Measurements from ENCODE around the gene TRH. TPM values are rescaled to one million over a fixed set of nuclear protein-coding genes. Genes with fewer than 3 reads are reported as not detected.
A peak's percentile ranks its signal among the peaks of the same experiment; 100 is the strongest.
"Not testable (repeated sequence)": the region's sequence is repeated elsewhere in the genome, so short reads cannot be mapped to it uniquely, and the experiment has no call there.

Gene TRH
- total and polyA plus RNA-seq, 2 experiments from 2014 or later, result 0.27 TPM; not detected in 1

DNA sequence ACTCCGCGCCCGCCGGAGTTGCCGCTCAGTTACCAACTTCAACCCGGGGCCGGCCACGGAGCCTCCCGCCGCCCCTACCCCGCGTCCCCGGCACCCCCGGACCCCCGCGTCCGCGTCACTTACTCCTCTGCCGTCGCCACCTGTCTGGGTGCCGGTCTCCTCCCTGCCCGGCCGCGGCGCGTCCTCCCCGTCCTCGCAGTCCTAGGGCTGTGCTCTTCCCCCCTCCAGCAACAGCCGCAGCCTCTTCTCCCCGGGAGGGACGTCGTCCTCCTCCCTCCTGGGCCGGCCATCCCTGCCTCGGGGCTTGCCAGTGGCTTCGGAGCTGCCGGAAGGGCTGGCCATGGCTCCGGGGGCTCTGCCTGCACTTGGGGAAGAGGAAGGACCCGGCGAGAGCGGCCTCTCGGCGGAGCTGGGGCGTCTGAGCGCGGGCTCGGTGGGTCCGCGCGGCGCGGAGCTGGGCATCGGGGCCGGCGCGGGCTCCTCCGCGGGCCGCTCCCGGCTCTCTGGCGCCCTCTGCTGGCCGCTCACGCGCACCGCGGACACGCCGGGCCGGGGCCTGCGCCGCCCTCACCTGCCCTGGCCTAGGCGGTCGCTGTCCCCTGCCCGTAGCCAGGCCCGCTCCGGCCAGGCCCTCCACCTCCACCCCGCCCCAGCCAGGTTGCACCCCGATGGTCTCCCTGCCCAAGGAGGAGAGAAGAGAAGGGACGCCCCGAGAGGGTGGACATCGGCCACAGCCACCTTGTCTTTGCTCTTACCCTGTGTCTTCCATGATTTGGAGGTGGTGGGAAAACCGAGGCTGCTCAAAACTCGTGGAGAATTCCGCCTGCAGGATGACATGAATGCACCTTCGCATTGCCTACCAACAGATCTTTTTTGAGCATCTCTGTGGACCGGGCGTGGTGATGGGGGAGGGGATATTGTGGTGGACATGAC is 28.4 kb downstream of the TRH start:
- TF ChIP-seq, protein P1, sequence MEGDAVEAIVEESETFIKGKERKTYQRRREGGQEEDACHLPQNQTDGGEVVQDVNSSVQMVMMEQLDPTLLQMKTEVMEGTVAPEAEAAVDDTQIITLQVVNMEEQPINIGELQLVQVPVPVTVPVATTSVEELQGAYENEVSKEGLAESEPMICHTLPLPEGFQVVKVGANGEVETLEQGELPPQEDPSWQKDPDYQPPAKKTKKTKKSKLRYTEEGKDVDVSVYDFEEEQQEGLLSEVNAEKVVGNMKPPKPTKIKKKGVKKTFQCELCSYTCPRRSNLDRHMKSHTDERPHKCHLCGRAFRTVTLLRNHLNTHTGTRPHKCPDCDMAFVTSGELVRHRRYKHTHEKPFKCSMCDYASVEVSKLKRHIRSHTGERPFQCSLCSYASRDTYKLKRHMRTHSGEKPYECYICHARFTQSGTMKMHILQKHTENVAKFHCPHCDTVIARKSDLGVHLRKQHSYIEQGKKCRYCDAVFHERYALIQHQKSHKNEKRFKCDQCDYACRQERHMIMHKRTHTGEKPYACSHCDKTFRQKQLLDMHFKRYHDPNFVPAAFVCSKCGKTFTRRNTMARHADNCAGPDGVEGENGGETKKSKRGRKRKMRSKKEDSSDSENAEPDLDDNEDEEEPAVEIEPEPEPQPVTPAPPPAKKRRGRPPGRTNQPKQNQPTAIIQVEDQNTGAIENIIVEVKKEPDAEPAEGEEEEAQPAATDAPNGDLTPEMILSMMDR (IDR thresholded peaks at IDR 0.05; ENCODE audit: poor library complexity), result peak; percentile 42
- not testable (repeated sequence) for H3K36me3 ChIP-seq (replicated peaks; ENCODE audit: insufficient read depth, low read depth); H3K9me2 ChIP-seq (replicated peaks; ENCODE audit: insufficient read depth); H3K4me1 ChIP-seq (ENCODE audit: insufficient read depth); H3K79me2 ChIP-seq; H3K27me3 ChIP-seq; H4K20me1 ChIP-seq (ENCODE audit: insufficient read depth, poor library complexity, severe bottlenecking); H3K9me3 ChIP-seq (ENCODE audit: low read depth); H3K27ac ChIP-seq
- peak overlapping the region; percentile 77 for H2AFZ ChIP-seq
- H3K4me2 ChIP-seq, result peak overlapping the region; percentile 96
- WGBS (ENCODE audit: low lambda C conversion rate, missing lambda C conversion rate), result 11% methylated on average over 54 of the region's 86 CpGs
- peak overlapping the region; percentile 52 for H3K4me3 ChIP-seq
- DNase-seq (ENCODE audit: low spot score), result peak; percentile 60

GRCh38 chr3:130010556-130010955 is 36.0 kb downstream of the TRH start:
- H3K4me1 ChIP-seq (ENCODE audit: insufficient read depth), result no peaks in the 10 kb centered on the region
- no peak for DNase-seq (ENCODE audit: low spot score)
- no peak overlapping the region for H3K27ac ChIP-seq
- H3K4me2 ChIP-seq, result no peak overlapping the region
- H3K36me3 ChIP-seq (replicated peaks; ENCODE audit: insufficient read depth, low read depth), result no peaks in the 10 kb centered on the region
- H4K20me1 ChIP-seq (ENCODE audit: insufficient read depth, poor library complexity, severe bottlenecking), result no peaks in the 10 kb centered on the region
- 87% methylated on average over 19 of the region's 19 CpGs for WGBS (ENCODE audit: low lambda C conversion rate, missing lambda C conversion rate)
- no peak overlapping the region for H3K4me3 ChIP-seq
- no peaks in the 10 kb centered on the region for H3K9me2 ChIP-seq (replicated peaks; ENCODE audit: insufficient read depth)
- H3K27me3 ChIP-seq, result no peaks in the 10 kb centered on the region
- no peak overlapping the region for H2AFZ ChIP-seq
- no peaks in the 10 kb centered on the region for H3K9me3 ChIP-seq (ENCODE audit: low read depth)
- H3K79me2 ChIP-seq, result no peaks in the 10 kb centered on the region
- TF ChIP-seq EZH2 (IDR thresholded peaks at IDR 0.05; ENCODE audit: borderline replicate concordance), result no peak
- TF ChIP-seq, protein P1 (IDR thresholded peaks at IDR 0.05; ENCODE audit: poor library complexity), result no peak
- TF ChIP-seq EZH2phosphoT487 (IDR thresholded peaks at IDR 0.05; ENCODE audit: low read depth, severe bottlenecking, unreplicated experiment), result no peak

GRCh38 chr3:130012108-130012507 is 37.6 kb downstream of the TRH start:
- H3K9me3 ChIP-seq (ENCODE audit: low read depth); H3K27ac ChIP-seq; H3K4me3 ChIP-seq; H3K36me3 ChIP-seq (replicated peaks; ENCODE audit: insufficient read depth, low read depth); H2AFZ ChIP-seq; H4K20me1 ChIP-seq (ENCODE audit: insufficient read depth, poor library complexity, severe bottlenecking); H3K4me2 ChIP-seq; H3K4me1 ChIP-seq (ENCODE audit: insufficient read depth); H3K9me2 ChIP-seq (replicated peaks; ENCODE audit: insufficient read depth); DNase-seq (ENCODE audit: low spot score); H3K79me2 ChIP-seq; H3K27me3 ChIP-seq: not testable (repeated sequence)

DNA sequence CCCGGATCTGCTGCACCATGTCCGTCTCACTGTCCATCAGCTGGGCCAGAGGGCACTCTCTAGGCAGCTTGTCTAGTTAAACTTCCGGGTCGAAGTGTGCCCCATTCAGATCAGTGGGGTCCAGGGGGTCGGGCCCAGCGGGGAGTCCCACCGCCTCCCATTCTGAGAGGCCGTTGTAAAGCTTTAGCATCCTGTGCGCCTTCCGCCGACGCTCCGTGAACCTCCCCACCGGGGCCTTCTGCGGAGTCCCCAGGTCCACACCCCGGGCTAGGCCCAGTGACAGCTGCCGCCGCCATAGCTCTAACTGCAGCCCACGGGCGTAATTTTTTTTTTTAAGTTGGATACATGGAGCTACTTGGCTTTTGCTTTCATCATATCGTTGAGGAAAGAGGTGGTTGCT is 38.7 kb downstream of the TRH start:
- H3K9me2 ChIP-seq (replicated peaks; ENCODE audit: insufficient read depth); H4K20me1 ChIP-seq (ENCODE audit: insufficient read depth, poor library complexity, severe bottlenecking); H3K27me3 ChIP-seq; H3K4me1 ChIP-seq (ENCODE audit: insufficient read depth); H3K4me3 ChIP-seq; DNase-seq (ENCODE audit: low spot score); H3K4me2 ChIP-seq; H3K79me2 ChIP-seq; H3K9me3 ChIP-seq (ENCODE audit: low read depth); H3K27ac ChIP-seq; H2AFZ ChIP-seq; H3K36me3 ChIP-seq (replicated peaks; ENCODE audit: insufficient read depth, low read depth): not testable (repeated sequence)
- WGBS (ENCODE audit: low lambda C conversion rate, missing lambda C conversion rate), result 98% methylated on average over 20 of the region's 21 CpGs

Data from hepatocyte (in vitro differentiated cells).